IMR-90 (cell line): Measurements from ENCODE around the gene DDR1. TPM values are rescaled to one million over a fixed set of nuclear protein-coding genes. Genes with fewer than 3 reads are reported as not detected.

Experiments
- ATAC-seq: fragments of 200-7000 bp; cut with Tn5 transposase; 2 replicates; pipeline ENCODE4 v1.9.1; 2020; ENCODE audit warnings: low read depth, mild to moderate bottlenecking, moderate library complexity
- BruUV-seq: library from RNA; stranded (reverse); fragments of 400-500 nt; replicated peaks from 2 replicates; lab custom pipeline; 2021; lab: Mats Ljungman, UMichigan
- CTCF ChIA-PET: fragments of 300-600 bp; formaldehyde crosslinking; extraction: SDS; loops from one replicate; lab custom pipeline; 2021; ENCODE audit warnings: antibody characterized with exemption; lab: Yijun Ruan, JAX
- POLR2A ChIA-PET: fragments of 300-600 bp; sonication (Branson Sonifier 250); formaldehyde crosslinking; loops from one replicate; lab custom pipeline; 2022; ENCODE audit warnings: antibody characterized with exemption; ENCODE audit not compliant: unreplicated experiment; lab: Charles Lee
- DNase-seq: peaks from one replicate; pipeline ENCODE4 v3.0.0; 2013
- H2AFZ ChIP-seq: replicated peaks from 2 replicates; pipeline ENCODE3; 2013; ENCODE audit warnings: low read length, mild to moderate bottlenecking; ENCODE audit not compliant: poor library complexity
- H2AK5ac ChIP-seq: 2 replicates; pipeline ENCODE4 v1.6.1; 2013; ENCODE audit warnings: low read depth, low read length, inconsistent platforms
- H2AK9ac ChIP-seq: replicated peaks from 2 replicates; pipeline ENCODE3; 2013; ENCODE audit warnings: mild to moderate bottlenecking, low read depth, low read length, moderate library complexity; ENCODE audit not compliant: poor library complexity
- H2BK120ac ChIP-seq: 2 replicates; pipeline ENCODE4 v1.6.1; 2013; ENCODE audit warnings: low read depth, low read length, inconsistent platforms
- H2BK15ac ChIP-seq: 3 replicates; pipeline ENCODE4 v1.6.1; 2013; ENCODE audit warnings: low read depth, low read length, inconsistent platforms
- H2BK20ac ChIP-seq: 2 replicates; pipeline ENCODE4 v1.6.1; 2013; ENCODE audit warnings: low read depth, mild to moderate bottlenecking, inconsistent platforms, low read length, moderate library complexity
- H2BK5ac ChIP-seq: 2 replicates; pipeline ENCODE4 v1.6.1; 2013; ENCODE audit warnings: mild to moderate bottlenecking, low read depth, low read length, inconsistent platforms; ENCODE audit not compliant: poor library complexity, severe bottlenecking
- H3K14ac ChIP-seq: replicated peaks from 2 replicates; pipeline ENCODE4 v1.6.1; 2013; ENCODE audit warnings: low read depth, low read length, inconsistent platforms
- H3K18ac ChIP-seq: 2 replicates; pipeline ENCODE4 v1.6.1; 2013; ENCODE audit warnings: low read depth, low read length, control low read depth
- H3K23ac ChIP-seq: 2 replicates; pipeline ENCODE4 v1.6.1; 2013; ENCODE audit warnings: low read depth, low read length, inconsistent platforms
- H3K27ac ChIP-seq: 2 replicates; pipeline ENCODE4 v1.5.1; 2013; ENCODE audit warnings: mild to moderate bottlenecking, control low read depth, low read length; ENCODE audit not compliant: insufficient read depth
- H3K27me3 ChIP-seq: 2 replicates; pipeline ENCODE4 v1.6.1; 2013; ENCODE audit warnings: low read length; ENCODE audit not compliant: control insufficient read depth, insufficient read depth
- H3K36me3 ChIP-seq: 2 replicates; pipeline ENCODE4 v1.6.1; 2013; ENCODE audit warnings: low read length, mixed read lengths; ENCODE audit not compliant: control insufficient read depth, insufficient read depth
- H3K4ac ChIP-seq: 2 replicates; pipeline ENCODE4 v1.6.1; 2013; ENCODE audit warnings: low read depth, low read length, inconsistent platforms
- H3K4me1 ChIP-seq: 2 replicates; pipeline ENCODE4 v1.6.1; 2013; ENCODE audit warnings: low read length, mixed read lengths; ENCODE audit not compliant: control insufficient read depth, insufficient read depth
- H3K4me2 ChIP-seq: 2 replicates; pipeline ENCODE4 v1.6.1; 2013; ENCODE audit warnings: low read depth, mild to moderate bottlenecking, control low read depth, low read length, moderate library complexity
- H3K4me3 ChIP-seq: 2 replicates; pipeline ENCODE4 v1.5.1; 2013; ENCODE audit warnings: low read depth, mild to moderate bottlenecking, control low read depth, low read length, moderate library complexity; ENCODE audit not compliant: insufficient read depth
- H3K56ac ChIP-seq: 2 replicates; pipeline ENCODE4 v1.6.1; 2013; ENCODE audit warnings: low read length, inconsistent platforms; ENCODE audit not compliant: insufficient read depth; ENCODE audit errors: extremely low read depth
- H3K79me1 ChIP-seq, 2 experiments: 2 replicates each; pipeline ENCODE4 v1.6.1; 2013; ENCODE audit warnings: low read length in 2 of 2, inconsistent platforms in 1 of 2, low read depth in 1 of 2
- H3K9ac ChIP-seq: 2 replicates; pipeline ENCODE4 v1.6.1; 2013; ENCODE audit warnings: low read depth, low read length, control low read depth
- H3K9me1 ChIP-seq: 2 replicates; pipeline ENCODE4 v1.6.1; 2013; ENCODE audit warnings: low read length, inconsistent platforms; ENCODE audit not compliant: insufficient read depth
- H3K9me3 ChIP-seq: 2 replicates; pipeline ENCODE4 v1.6.1; 2013; ENCODE audit warnings: low read length; ENCODE audit not compliant: control insufficient read depth, insufficient read depth
- H4K20me1 ChIP-seq: 2 replicates; pipeline ENCODE4 v1.6.1; 2013; ENCODE audit warnings: low read length, inconsistent platforms; ENCODE audit not compliant: insufficient read depth
- H4K5ac ChIP-seq: 2 replicates; pipeline ENCODE4 v1.6.1; 2013; ENCODE audit warnings: mild to moderate bottlenecking, low read depth, low read length, control low read depth
- H4K8ac ChIP-seq, 2 experiments: 2 replicates each; pipeline ENCODE4 v1.6.1; 2013; ENCODE audit warnings: low read depth in 2 of 2, low read length in 2 of 2, control low read depth in 1 of 2, inconsistent platforms in 1 of 2
- H4K91ac ChIP-seq: 2 replicates; pipeline ENCODE4 v1.6.1; 2013; ENCODE audit warnings: low read depth, low read length, inconsistent platforms; ENCODE audit not compliant: insufficient read depth
- MAFK ChIP-seq: IDR thresholded peaks from 2 replicates; pipeline ENCODE4 v1.6.1; 2012; ENCODE audit warnings: low read depth, low read length, improper control_type of control experiment
- MAZ ChIP-seq: IDR thresholded peaks from 2 replicates; pipeline ENCODE4 v1.6.1; 2012; ENCODE audit warnings: low read depth, mild to moderate bottlenecking, low read length, improper control_type of control experiment, moderate library complexity, borderline replicate concordance
- MXI1 ChIP-seq: IDR thresholded peaks from 2 replicates; pipeline ENCODE4 v1.6.1; 2012; ENCODE audit warnings: low read depth, mild to moderate bottlenecking, low read length, moderate library complexity, borderline replicate concordance
- POLR2A ChIP-seq: IDR thresholded peaks from 2 replicates; pipeline ENCODE4 v1.6.1; 2012; ENCODE audit warnings: mild to moderate bottlenecking, low read depth, low read length
- WGBS, 2 experiments: methylation state at CpG; one replicate each; pipeline versions ENCODE4 v1.1.5 to v1.1.7; 2013; ENCODE audit warnings: missing lambda C conversion rate in 2 of 2; ENCODE audit not compliant: insufficient read length in 1 of 2; ENCODE audit errors: extremely low coverage in 2 of 2; 5-methylcytosine and 5-hydroxymethylcytosine counted together
- dilution Hi-C: fragments of 300-500 bp; cut with HindIII; formaldehyde crosslinking; loops from one replicate; pipeline ENCODE4 v1.14.3; 2018; ENCODE audit warnings: low sequenced_read_pairs; ENCODE audit not compliant: unreplicated experiment
- in situ Hi-C: fragments of 300-500 bp; cut with MboI; formaldehyde crosslinking; loops from 3 replicates; pipeline ENCODE4 v1.14.3; 2019; ENCODE audit warnings: low sequenced_read_pairs, inconsistent platforms, mixed read lengths
- intact Hi-C: fragments of 100-400 bp; cut with micrococcal nuclease; formaldehyde crosslinking; loops from 2 replicates; pipeline ENCODE4 v1.10.0; 2022
- polyA plus RNA-seq, 3 experiments: library from polyadenylated mRNA; depleted of rRNA; stranded (reverse); fragments of >200 nt; gene quantifications; 2 replicates each; pipeline ENCODE4 v1.2.3, GENCODE V29; 2012; ENCODE audit warnings: low replicate concordance in 1 of 3
- total RNA-seq: library from RNA; depleted of rRNA; stranded (reverse); fragments of >200 nt; gene quantifications from 2 replicates; pipeline ENCODE4 v1.2.3, GENCODE V29; 2012

DDR1 gene
- total and polyA plus RNA-seq, 2 of the 4 experiments (the other 2 are of a cell fraction): 5.6 to 19.6 TPM

- ATAC-seq: peak; percentile 1
- POLR2A ChIA-PET: no interaction called here
- H4K5ac ChIP-seq: peak overlapping the region; percentile 67
- peak overlapping the region; percentile 52 for H3K18ac ChIP-seq
- no peaks in the 10 kb centered on the region for H3K27me3 ChIP-seq
- H3K4me1 ChIP-seq: peaks cover 48% of the 10 kb centered on the region
- H3K36me3 ChIP-seq: peaks cover 16% of the 10 kb centered on the region
- DNase-seq: peak; percentile 18
- peak overlapping the region; percentile 12 to 78 for H4K8ac ChIP-seq
- H3K27ac ChIP-seq: peak overlapping the region; percentile 69
- peak overlapping the region; percentile 56 for H2BK5ac ChIP-seq
- H2BK20ac ChIP-seq: peak overlapping the region; percentile 27
- no peaks in the 10 kb centered on the region for H3K9me3 ChIP-seq
- H3K56ac ChIP-seq: peak overlapping the region; percentile 54; the same call in 1 of the 2 replicates
- peak overlapping the region; percentile 81 for H3K4me3 ChIP-seq
- BruUV-seq: no TSS peak
- H3K9ac ChIP-seq: peak overlapping the region; percentile 66
- H2AFZ ChIP-seq: peak overlapping the region; percentile 89
- no peak for TF ChIP-seq MAFK
- TF ChIP-seq MAZ: no peak
- TF ChIP-seq POLR2A: no peak
- peak; percentile 60; the same call in 1 of the 2 replicates for TF ChIP-seq MXI1
- H2AK9ac ChIP-seq: peak overlapping the region; percentile 93
- peaks cover 25 to 52% of the 10 kb centered on the region in 2 experiments for H3K79me1 ChIP-seq
- H3K9me1 ChIP-seq: peaks cover 15% of the 10 kb centered on the region
- peak overlapping the region; percentile 43; the same call in 1 of the 3 replicates for H2BK15ac ChIP-seq
- no peaks in the 10 kb centered on the region for H4K20me1 ChIP-seq
- H2BK120ac ChIP-seq: peak overlapping the region; percentile 82
- H2AK5ac ChIP-seq: peak overlapping the region; percentile 78
- H4K91ac ChIP-seq: peak overlapping the region; percentile 64
- intact Hi-C loops (no loop called here), in situ Hi-C loops (no loop called here), dilution Hi-C loops (no loop called here)
- H3K23ac ChIP-seq: peak overlapping the region; percentile 86
- peak overlapping the region; percentile 96 for H3K4me2 ChIP-seq
- CTCF ChIA-PET: no interaction called here
- WGBS, 2 experiments: 17% methylated on average over 4 of the region's 7 CpGs; no CpG with 5 or more reads in 1 of the 2 experiments
- peak overlapping the region; percentile 91 for H3K4ac ChIP-seq
- H3K14ac ChIP-seq: peak overlapping the region; percentile 90
These were observed 1.2 kb downstream of the DDR1 start for GRCh38 chr6:30885481-30885998.
